Measurements from ENCODE around the gene SLX9.
A peak's percentile ranks its signal among the peaks of the same experiment; 100 is the strongest.

SLX9 gene

DNA sequence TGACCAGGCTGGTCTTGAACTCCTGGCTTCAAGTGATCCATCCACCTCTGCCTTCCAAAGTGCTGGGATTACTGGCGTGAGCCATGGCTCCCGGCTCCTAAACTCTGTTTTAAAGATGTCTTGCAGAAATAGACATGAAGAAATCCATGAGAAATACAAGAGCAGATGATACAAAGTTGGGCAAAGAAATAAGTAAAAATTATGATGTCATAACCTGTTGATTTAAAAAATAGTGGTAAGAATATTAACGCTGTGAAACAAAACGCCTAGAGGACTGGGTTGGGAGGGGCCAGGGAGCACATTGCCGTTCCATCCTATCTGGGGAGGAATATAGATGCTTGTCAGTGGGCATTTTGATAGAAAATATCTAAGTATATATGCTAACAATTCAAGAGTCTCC lies 17.9 kb upstream of the SLX9 start:
- H3K4me2 ChIP-seq (ENCODE audit: low read length): no peak overlapping the region
- no peaks in the 10 kb centered on the region for H3K79me2 ChIP-seq (ENCODE audit: control insufficient read depth, low read length)
- H3K9me2 ChIP-seq (replicated peaks; ENCODE audit: control insufficient read depth, low read length): no peaks in the 10 kb centered on the region
- no peak overlapping the region for H3K27ac ChIP-seq (ENCODE audit: low read depth, low read length)
- H3K27me3 ChIP-seq (ENCODE audit: control insufficient read depth, low read length): peaks cover 91% of the 10 kb centered on the region
- peaks cover 51% of the 10 kb centered on the region for H3K4me1 ChIP-seq (ENCODE audit: control insufficient read depth, low read length)
- H3F3A ChIP-seq (ENCODE audit: control insufficient read depth, insufficient read depth): peaks cover 11% of the 10 kb centered on the region
- no peak for TF ChIP-seq EZH2phosphoT487 (IDR thresholded peaks at IDR 0.05; ENCODE audit: borderline replicate concordance, low read length)
- TF ChIP-seq, protein P1, sequence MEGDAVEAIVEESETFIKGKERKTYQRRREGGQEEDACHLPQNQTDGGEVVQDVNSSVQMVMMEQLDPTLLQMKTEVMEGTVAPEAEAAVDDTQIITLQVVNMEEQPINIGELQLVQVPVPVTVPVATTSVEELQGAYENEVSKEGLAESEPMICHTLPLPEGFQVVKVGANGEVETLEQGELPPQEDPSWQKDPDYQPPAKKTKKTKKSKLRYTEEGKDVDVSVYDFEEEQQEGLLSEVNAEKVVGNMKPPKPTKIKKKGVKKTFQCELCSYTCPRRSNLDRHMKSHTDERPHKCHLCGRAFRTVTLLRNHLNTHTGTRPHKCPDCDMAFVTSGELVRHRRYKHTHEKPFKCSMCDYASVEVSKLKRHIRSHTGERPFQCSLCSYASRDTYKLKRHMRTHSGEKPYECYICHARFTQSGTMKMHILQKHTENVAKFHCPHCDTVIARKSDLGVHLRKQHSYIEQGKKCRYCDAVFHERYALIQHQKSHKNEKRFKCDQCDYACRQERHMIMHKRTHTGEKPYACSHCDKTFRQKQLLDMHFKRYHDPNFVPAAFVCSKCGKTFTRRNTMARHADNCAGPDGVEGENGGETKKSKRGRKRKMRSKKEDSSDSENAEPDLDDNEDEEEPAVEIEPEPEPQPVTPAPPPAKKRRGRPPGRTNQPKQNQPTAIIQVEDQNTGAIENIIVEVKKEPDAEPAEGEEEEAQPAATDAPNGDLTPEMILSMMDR (IDR thresholded peaks at IDR 0.05; ENCODE audit: low read depth, low read length, poor library complexity, severe bottlenecking): no peak
- H3K36me3 ChIP-seq (ENCODE audit: control insufficient read depth, low read length): no peaks in the 10 kb centered on the region
- H3K4me3 ChIP-seq (ENCODE audit: low read length): no peak overlapping the region
- no peaks in the 10 kb centered on the region for H3K9me3 ChIP-seq (ENCODE audit: control insufficient read depth, insufficient read depth, low read length)
- no peaks in the 10 kb centered on the region for H4K20me1 ChIP-seq (ENCODE audit: control insufficient read depth, insufficient read depth, low read depth, low read length)

DNA sequence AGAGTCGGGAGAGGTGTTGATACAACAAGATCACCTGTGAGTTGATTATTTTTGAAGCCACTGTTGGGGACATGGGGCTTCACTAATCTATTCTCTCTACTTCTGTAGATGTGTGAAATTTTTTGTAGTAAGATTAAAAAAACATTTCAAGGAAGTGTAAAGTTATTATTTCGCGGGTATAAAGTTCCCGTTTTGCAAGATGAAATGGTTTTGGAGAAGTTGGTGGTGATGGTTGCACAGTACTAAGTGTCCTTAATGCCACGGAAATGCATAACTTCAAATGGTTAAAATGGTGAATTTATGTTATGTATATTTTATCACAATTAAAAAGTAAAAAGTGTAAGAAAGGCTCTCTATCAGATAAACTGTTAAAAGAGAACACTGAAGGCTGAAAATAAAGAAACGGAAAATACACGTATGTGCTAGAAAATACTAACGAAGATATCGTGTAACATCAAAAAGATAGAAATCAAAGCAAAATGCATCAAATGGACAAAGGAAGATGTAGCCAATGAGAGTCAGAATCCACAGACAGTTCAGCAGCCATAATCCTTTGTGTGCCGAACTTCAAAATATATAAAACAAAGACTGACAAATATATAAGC lies 16.2 kb upstream of the SLX9 start:
- no peak overlapping the region for H3K27ac ChIP-seq (ENCODE audit: low read depth, low read length)
- no peak for TF ChIP-seq EZH2phosphoT487 (IDR thresholded peaks at IDR 0.05; ENCODE audit: borderline replicate concordance, low read length)
- TF ChIP-seq, protein P1 (IDR thresholded peaks at IDR 0.05; ENCODE audit: low read depth, low read length, poor library complexity, severe bottlenecking): no peak
- H3K4me2 ChIP-seq (ENCODE audit: low read length): no peak overlapping the region
- peaks cover 92% of the 10 kb centered on the region for H3K27me3 ChIP-seq (ENCODE audit: control insufficient read depth, low read length)
- no peak overlapping the region for H3K4me3 ChIP-seq (ENCODE audit: low read length)
- H3K9me2 ChIP-seq (replicated peaks; ENCODE audit: control insufficient read depth, low read length): no peaks in the 10 kb centered on the region
- 0 out of 2 replicates have a peak, but pooled peaks cover 5% of the 10 kb centered on the region for H4K20me1 ChIP-seq (ENCODE audit: control insufficient read depth, insufficient read depth, low read depth, low read length)
- H3K9me3 ChIP-seq (ENCODE audit: control insufficient read depth, insufficient read depth, low read length): no peaks in the 10 kb centered on the region
- H3K4me1 ChIP-seq (ENCODE audit: control insufficient read depth, low read length): peaks cover 64% of the 10 kb centered on the region
- H3F3A ChIP-seq (ENCODE audit: control insufficient read depth, insufficient read depth): peaks cover 11% of the 10 kb centered on the region
- no peaks in the 10 kb centered on the region for H3K36me3 ChIP-seq (ENCODE audit: control insufficient read depth, low read length)
- H3K79me2 ChIP-seq (ENCODE audit: control insufficient read depth, low read length): no peaks in the 10 kb centered on the region

DNA sequence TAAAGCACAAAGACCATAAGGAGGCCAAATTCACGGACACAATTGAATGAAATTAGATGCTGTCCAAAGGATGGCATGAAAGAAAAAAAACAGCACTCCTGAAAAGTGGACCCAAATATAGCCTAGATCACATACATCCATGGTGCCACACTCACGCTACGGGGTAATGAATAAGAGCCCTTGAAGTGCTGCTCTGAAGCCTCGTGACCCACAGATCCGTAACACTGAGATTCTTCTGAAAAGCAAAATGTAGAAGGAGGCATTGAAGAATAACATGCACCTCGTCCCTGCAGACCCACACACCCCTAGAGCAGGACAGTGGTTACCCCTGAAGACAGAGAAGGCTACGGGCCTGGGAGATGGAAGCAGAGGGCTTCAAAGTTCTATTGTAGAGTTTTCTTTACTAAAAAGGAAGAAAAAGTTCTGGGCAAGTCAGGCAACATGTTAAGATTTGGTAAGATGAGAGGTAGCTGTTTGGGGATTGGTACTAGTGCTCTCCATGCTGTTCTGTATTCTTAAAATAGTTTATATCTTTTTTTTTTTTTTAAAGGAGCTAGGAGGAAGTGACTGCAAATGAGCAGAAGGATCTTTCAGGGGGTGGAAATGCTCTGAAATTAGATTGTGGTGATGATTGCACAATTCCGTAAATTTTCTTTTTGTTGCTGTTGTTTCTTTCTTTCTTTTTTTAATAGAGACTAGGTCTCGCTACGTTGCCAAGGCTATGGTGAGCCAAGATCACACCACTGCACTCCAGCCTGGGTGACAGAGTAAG lies 15.0 kb upstream of the SLX9 start:
- peaks cover 11% of the 10 kb centered on the region for H3F3A ChIP-seq (ENCODE audit: control insufficient read depth, insufficient read depth)
- H3K27me3 ChIP-seq (ENCODE audit: control insufficient read depth, low read length): peaks cover 93% of the 10 kb centered on the region
- H3K36me3 ChIP-seq (ENCODE audit: control insufficient read depth, low read length): no peaks in the 10 kb centered on the region
- H3K9me2 ChIP-seq (replicated peaks; ENCODE audit: control insufficient read depth, low read length): no peaks in the 10 kb centered on the region
- H3K4me1 ChIP-seq (ENCODE audit: control insufficient read depth, low read length): peaks cover 71% of the 10 kb centered on the region
- peaks cover 5% of the 10 kb centered on the region; the same call in 1 of the 2 replicates for H4K20me1 ChIP-seq (ENCODE audit: control insufficient read depth, insufficient read depth, low read depth, low read length)
- H3K4me3 ChIP-seq (ENCODE audit: low read length): 0 out of 2 replicates have a peak overlapping the region, but pooled peaks have one; percentile 20
- no peaks in the 10 kb centered on the region for H3K9me3 ChIP-seq (ENCODE audit: control insufficient read depth, insufficient read depth, low read length)
- H3K79me2 ChIP-seq (ENCODE audit: control insufficient read depth, low read length): no peaks in the 10 kb centered on the region
- H3K27ac ChIP-seq (ENCODE audit: low read depth, low read length): peak overlapping the region; percentile 27; the same call in 1 of the 2 replicates
- TF ChIP-seq EZH2phosphoT487 (IDR thresholded peaks at IDR 0.05; ENCODE audit: borderline replicate concordance, low read length): no peak
- TF ChIP-seq, protein P1 (IDR thresholded peaks at IDR 0.05; ENCODE audit: low read depth, low read length, poor library complexity, severe bottlenecking): no peak
- peak overlapping the region; percentile 48 for H3K4me2 ChIP-seq (ENCODE audit: low read length)
